GM18867 (cell line): ENCODE measurements around the gene CORO1C.

Experiments
- ATAC-seq: cut with Tn5 transposase; IDR thresholded peaks from one replicate; pipeline ENCODE4 v1.9.1; 2021; ENCODE audit warnings: mild to moderate bottlenecking, moderate library complexity; ENCODE audit not compliant: unreplicated experiment

The CORO1C gene

GRCh38 chr12:108653922-108654321 is 77.4 kb downstream of the CORO1C start:
- no peak for ATAC-seq

- ATAC-seq = no peak
Measured at GRCh38 chr12:108653082-108653516, 78.2 kb downstream of the CORO1C start.

GRCh38 chr12:108650083-108650482 is 81.2 kb downstream of the CORO1C start:
- no peak for ATAC-seq

- no peak for ATAC-seq
Measured at GRCh38 chr12:108649669-108650068, 81.6 kb downstream of the CORO1C start.

- ATAC-seq = no peak
Measured at GRCh38 chr12:108649126-108649525, 82.2 kb downstream of the CORO1C start.

- ATAC-seq = no peak
Measured at GRCh38 chr12:108648371-108648770, 82.9 kb downstream of the CORO1C start.

- no peak for ATAC-seq
Measured at GRCh38 chr12:108647585-108648287, 83.6 kb downstream of the CORO1C start.

- no peak for ATAC-seq
Measured at GRCh38 chr12:108646600-108647579, 84.4 kb downstream of the CORO1C start.

GRCh38 chr12:108645686-108646599 is 85.4 kb downstream of the CORO1C start:
- ATAC-seq = no peak

- no peak for ATAC-seq
Measured at GRCh38 chr12:108644811-108645120, 86.6 kb downstream of the CORO1C start.

GRCh38 chr12:108643941-108644810 is 87.1 kb downstream of the CORO1C start:
- no peak for ATAC-seq

- ATAC-seq = no peak
Measured at GRCh38 chr12:108642899-108643654, 88.2 kb downstream of the CORO1C start.

GRCh38 chr12:108642269-108642870 is 88.9 kb downstream of the CORO1C start:
- ATAC-seq = no peak

GRCh38 chr12:108641446-108642268 is 89.7 kb downstream of the CORO1C start:
- no peak for ATAC-seq

- no peak for ATAC-seq
Measured at GRCh38 chr12:108640802-108641445, 90.4 kb downstream of the CORO1C start.

GRCh38 chr12:108638997-108639822 is 92.1 kb downstream of the CORO1C start:
- ATAC-seq = no peak
